ENCODE measurements around the gene BAIAP3. TPM values are rescaled to one million over a fixed set of nuclear protein-coding genes. Genes with fewer than 3 reads are reported as not detected.

BAIAP3 gene
- total RNA-seq, 2 experiments from 2014 or later, result 19.6 to 21.5 TPM

DNA sequence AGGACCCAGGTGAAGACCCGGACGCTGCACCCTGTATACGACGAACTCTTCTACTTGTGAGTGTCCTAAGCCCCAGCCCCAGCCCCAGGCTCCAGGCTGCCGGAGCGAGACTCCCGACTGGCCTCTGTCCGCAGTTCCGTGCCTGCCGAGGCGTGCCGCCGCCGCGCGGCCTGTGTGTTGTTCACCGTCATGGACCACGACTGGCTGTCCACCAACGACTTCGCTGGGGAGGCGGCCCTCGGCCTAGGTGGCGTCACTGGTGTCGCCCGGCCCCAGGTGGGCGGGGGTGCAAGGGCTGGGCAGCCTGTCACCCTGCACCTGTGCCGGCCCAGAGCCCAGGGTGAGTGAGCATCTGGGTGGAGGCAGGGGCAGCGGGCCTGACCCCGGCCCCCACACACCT, 14.5 kb downstream of the BAIAP3 start:
- TF ChIP-seq, protein P1, sequence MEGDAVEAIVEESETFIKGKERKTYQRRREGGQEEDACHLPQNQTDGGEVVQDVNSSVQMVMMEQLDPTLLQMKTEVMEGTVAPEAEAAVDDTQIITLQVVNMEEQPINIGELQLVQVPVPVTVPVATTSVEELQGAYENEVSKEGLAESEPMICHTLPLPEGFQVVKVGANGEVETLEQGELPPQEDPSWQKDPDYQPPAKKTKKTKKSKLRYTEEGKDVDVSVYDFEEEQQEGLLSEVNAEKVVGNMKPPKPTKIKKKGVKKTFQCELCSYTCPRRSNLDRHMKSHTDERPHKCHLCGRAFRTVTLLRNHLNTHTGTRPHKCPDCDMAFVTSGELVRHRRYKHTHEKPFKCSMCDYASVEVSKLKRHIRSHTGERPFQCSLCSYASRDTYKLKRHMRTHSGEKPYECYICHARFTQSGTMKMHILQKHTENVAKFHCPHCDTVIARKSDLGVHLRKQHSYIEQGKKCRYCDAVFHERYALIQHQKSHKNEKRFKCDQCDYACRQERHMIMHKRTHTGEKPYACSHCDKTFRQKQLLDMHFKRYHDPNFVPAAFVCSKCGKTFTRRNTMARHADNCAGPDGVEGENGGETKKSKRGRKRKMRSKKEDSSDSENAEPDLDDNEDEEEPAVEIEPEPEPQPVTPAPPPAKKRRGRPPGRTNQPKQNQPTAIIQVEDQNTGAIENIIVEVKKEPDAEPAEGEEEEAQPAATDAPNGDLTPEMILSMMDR (IDR thresholded peaks at IDR 0.05), result no peak
- Mint-ChIP-seq H3K4me1 (ENCODE audit: low read depth) (peaks cover 13% of the 10 kb centered on the region), H3K27me3 (no peaks in the 10 kb centered on the region), H3K27ac (no peak overlapping the region), H3K36me3 (ENCODE audit: low read depth) (peaks cover 29% of the 10 kb centered on the region), H3K9me3 (no peaks in the 10 kb centered on the region), H3K4me3 (no peak overlapping the region)
- Histone ChIP-seq H3K36me3 (ENCODE audit: insufficient read depth, low read length) (peaks cover 28% of the 10 kb centered on the region), H3K27ac (ENCODE audit: low read depth in 1 of 2, low read length in 2 of 2) (no peak overlapping the region), H3K9me3 (ENCODE audit: control insufficient read depth in 1 of 2, insufficient read depth in 1 of 2, low read length in 2 of 2) (no peaks in the 10 kb centered on the region), H3K4me1 (ENCODE audit: insufficient read depth, low read length) (peaks cover 40% of the 10 kb centered on the region), H3K27me3 (ENCODE audit: control insufficient read depth in 1 of 2, insufficient read depth in 2 of 2, low read length in 2 of 2) (no peaks in the 10 kb centered on the region), H3K4me3 (ENCODE audit: low read length) (no peak overlapping the region)
- DNase-seq, result no peak
- ChIA-PET CTCF (no interaction called here), POLR2A (no interaction called here)
- intact Hi-C loops (cut with DNase I, micrococcal nuclease), result no loop called here
- ATAC-seq (ENCODE audit: poor library complexity), result no peak

DNA sequence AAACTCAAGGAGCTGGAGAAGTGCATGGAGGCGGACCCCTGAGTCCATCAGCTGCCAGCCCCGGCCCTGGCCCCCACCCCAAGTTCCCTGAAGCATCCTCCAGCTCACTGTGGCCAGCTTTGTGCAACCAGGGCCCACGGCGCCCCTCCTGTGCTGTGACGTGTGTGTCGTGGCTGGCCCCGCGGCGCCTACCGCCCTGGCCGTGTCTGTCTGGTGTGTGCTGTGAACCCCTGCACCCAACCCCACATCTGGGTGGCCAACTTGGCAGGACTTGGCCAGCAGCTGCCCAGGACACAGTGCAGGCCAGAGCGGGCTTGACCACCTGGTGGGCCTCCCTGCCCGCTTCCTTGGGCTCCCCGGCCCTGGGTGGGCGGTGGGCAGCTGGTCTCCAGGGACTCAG, 15.0 kb downstream of the BAIAP3 start:
- intact Hi-C loops (cut with DNase I, micrococcal nuclease), result no loop called here
- DNase-seq (no peak), ATAC-seq (ENCODE audit: poor library complexity) (no peak)
- no peaks in the 10 kb centered on the region for H3K9me3 Mint-ChIP-seq
- POLR2A ChIA-PET, result no interaction called here
- H3K4me1 ChIP-seq (ENCODE audit: insufficient read depth, low read length), result peaks cover 40% of the 10 kb centered on the region
- no peak overlapping the region for H3K27ac ChIP-seq (ENCODE audit: low read depth in 1 of 2, low read length in 2 of 2)
- no peaks in the 10 kb centered on the region for H3K9me3 ChIP-seq (ENCODE audit: control insufficient read depth in 1 of 2, insufficient read depth in 1 of 2, low read length in 2 of 2)
- H3K4me3 ChIP-seq (ENCODE audit: low read length), result no peak overlapping the region
- peaks cover 25% of the 10 kb centered on the region for H3K36me3 Mint-ChIP-seq (ENCODE audit: low read depth)
- H3K4me1 Mint-ChIP-seq (ENCODE audit: low read depth), result peaks cover 13% of the 10 kb centered on the region
- H3K27me3 Mint-ChIP-seq, result no peaks in the 10 kb centered on the region
- H3K4me3 Mint-ChIP-seq, result no peak overlapping the region
- peaks cover 28% of the 10 kb centered on the region for H3K36me3 ChIP-seq (ENCODE audit: insufficient read depth, low read length)
- no peak overlapping the region for H3K27ac Mint-ChIP-seq
- no peaks in the 10 kb centered on the region for H3K27me3 ChIP-seq (ENCODE audit: control insufficient read depth in 1 of 2, insufficient read depth in 2 of 2, low read length in 2 of 2)
- TF ChIP-seq, protein P1 (IDR thresholded peaks at IDR 0.05), result no peak
- CTCF ChIA-PET, result no interaction called here

DNA sequence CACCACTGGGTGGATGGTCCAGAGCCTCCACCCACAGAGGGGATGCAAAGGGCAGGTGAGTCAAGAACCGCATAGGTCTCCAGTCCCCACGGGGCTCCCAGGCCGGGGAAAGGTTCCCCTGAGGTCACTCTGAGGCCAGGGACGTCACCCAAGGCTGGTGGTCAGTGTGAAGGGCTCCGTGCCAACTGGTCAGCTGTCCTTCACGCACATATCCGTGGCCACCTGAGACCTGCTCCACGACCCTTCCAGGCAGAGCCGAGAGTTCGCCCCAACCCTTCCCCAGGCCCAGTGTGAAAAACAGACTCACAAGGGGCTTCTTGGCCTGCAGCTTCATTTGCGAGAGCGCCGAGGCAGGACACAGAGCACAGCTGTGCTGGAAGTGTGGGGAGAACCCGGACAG, 15.5 kb downstream of the BAIAP3 start:
- no peak for DNase-seq
- no peak overlapping the region for H3K4me3 ChIP-seq (ENCODE audit: low read length)
- H3K27ac ChIP-seq (ENCODE audit: low read depth in 1 of 2, low read length in 2 of 2), result no peak overlapping the region
- H3K9me3 Mint-ChIP-seq, result no peaks in the 10 kb centered on the region
- ChIA-PET CTCF (no interaction called here), POLR2A (no interaction called here)
- peaks cover 16% of the 10 kb centered on the region for H3K4me1 Mint-ChIP-seq (ENCODE audit: low read depth)
- no peaks in the 10 kb centered on the region for H3K27me3 ChIP-seq (ENCODE audit: control insufficient read depth in 1 of 2, insufficient read depth in 2 of 2, low read length in 2 of 2)
- no peak overlapping the region for H3K27ac Mint-ChIP-seq
- no peak for ATAC-seq (ENCODE audit: poor library complexity)
- intact Hi-C loops (cut with DNase I, micrococcal nuclease), result no loop called here
- no peaks in the 10 kb centered on the region for H3K27me3 Mint-ChIP-seq
- peaks cover 28% of the 10 kb centered on the region for H3K36me3 ChIP-seq (ENCODE audit: insufficient read depth, low read length)
- H3K4me3 Mint-ChIP-seq, result no peak overlapping the region
- peaks cover 42% of the 10 kb centered on the region for H3K4me1 ChIP-seq (ENCODE audit: insufficient read depth, low read length)
- TF ChIP-seq, protein P1 (IDR thresholded peaks at IDR 0.05), result no peak
- no peaks in the 10 kb centered on the region for H3K9me3 ChIP-seq (ENCODE audit: control insufficient read depth in 1 of 2, insufficient read depth in 1 of 2, low read length in 2 of 2)
- peaks cover 25% of the 10 kb centered on the region for H3K36me3 Mint-ChIP-seq (ENCODE audit: low read depth)

All from CD4-positive, alpha-beta T cell (primary cell).